ENCODE data around the gene TMEM207.

TMEM207 gene

DNA sequence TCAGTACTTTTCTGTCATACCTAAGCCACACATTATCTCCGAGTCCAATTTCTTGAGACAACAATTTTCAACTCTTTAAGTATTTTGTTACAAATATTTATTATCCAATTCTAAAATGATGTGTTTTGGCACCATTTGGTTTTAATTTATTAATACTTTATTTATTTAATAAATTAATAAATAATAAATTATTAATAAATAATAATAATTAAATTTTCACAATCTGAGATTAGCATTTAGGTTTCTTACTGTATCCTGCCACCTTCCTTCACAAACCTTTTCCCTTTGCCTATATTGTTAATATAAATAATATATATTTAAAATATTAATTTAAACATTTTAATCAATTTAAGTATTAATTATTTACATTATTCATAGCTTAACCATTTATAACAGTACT, 23.9 kb downstream of the TMEM207 start:
- Histone ChIP-seq H3K4me1 (ENCODE audit: control insufficient read depth, insufficient read depth, low read length) (no peaks in the 10 kb centered on the region), H3K9ac (ENCODE audit: low read length in 2 of 2) (no peak overlapping the region), H3K36me3 (ENCODE audit: control insufficient read depth in 2 of 2, insufficient read depth in 2 of 2, low read length in 2 of 2) (no peaks in the 10 kb centered on the region), H3K27ac (ENCODE audit: low read length) (no peak overlapping the region), H3K27me3 (ENCODE audit: control insufficient read depth in 1 of 2, insufficient read depth in 2 of 2, low read length in 2 of 2) (no peaks in the 10 kb centered on the region), H3K9me3 (ENCODE audit: control insufficient read depth in 2 of 2, low read length in 2 of 2) (no peaks in the 10 kb centered on the region), H3K4me3 (ENCODE audit: low read length in 2 of 2) (no peak overlapping the region)

- no peaks in the 10 kb centered on the region for H3K36me3 ChIP-seq (ENCODE audit: control insufficient read depth in 2 of 2, insufficient read depth in 2 of 2, low read length in 2 of 2)
- no peaks in the 10 kb centered on the region for H3K9me3 ChIP-seq (ENCODE audit: control insufficient read depth in 2 of 2, low read length in 2 of 2)
- H3K27ac ChIP-seq (ENCODE audit: low read length), result no peak overlapping the region
- H3K9ac ChIP-seq (ENCODE audit: low read length in 2 of 2), result no peak overlapping the region
- H3K27me3 ChIP-seq (ENCODE audit: control insufficient read depth in 1 of 2, insufficient read depth in 2 of 2, low read length in 2 of 2), result no peaks in the 10 kb centered on the region
- H3K4me1 ChIP-seq (ENCODE audit: control insufficient read depth, insufficient read depth, low read length), result no peaks in the 10 kb centered on the region
- H3K4me3 ChIP-seq (ENCODE audit: low read length in 2 of 2), result no peak overlapping the region
Measured at GRCh38 chr3:190424478-190425439, 24.9 kb downstream of the TMEM207 start.

- Histone ChIP-seq H3K9me3 (ENCODE audit: control insufficient read depth in 2 of 2, low read length in 2 of 2) (no peaks in the 10 kb centered on the region), H3K27me3 (ENCODE audit: control insufficient read depth in 1 of 2, insufficient read depth in 2 of 2, low read length in 2 of 2) (no peaks in the 10 kb centered on the region), H3K9ac (ENCODE audit: low read length in 2 of 2) (no peak overlapping the region), H3K4me3 (ENCODE audit: low read length in 2 of 2) (no peak overlapping the region), H3K27ac (ENCODE audit: low read length) (no peak overlapping the region), H3K4me1 (ENCODE audit: control insufficient read depth, insufficient read depth, low read length) (no peaks in the 10 kb centered on the region), H3K36me3 (ENCODE audit: control insufficient read depth in 2 of 2, insufficient read depth in 2 of 2, low read length in 2 of 2) (no peaks in the 10 kb centered on the region)
Measured at GRCh38 chr3:190424108-190424477, 25.6 kb downstream of the TMEM207 start.

GRCh38 chr3:190414297-190414696, 35.4 kb downstream of the TMEM207 start:
- H3K27me3 ChIP-seq (ENCODE audit: control insufficient read depth in 1 of 2, insufficient read depth in 2 of 2, low read length in 2 of 2), result no peaks in the 10 kb centered on the region
- no peaks in the 10 kb centered on the region for H3K9me3 ChIP-seq (ENCODE audit: control insufficient read depth in 2 of 2, low read length in 2 of 2)
- no peaks in the 10 kb centered on the region for H3K36me3 ChIP-seq (ENCODE audit: control insufficient read depth in 2 of 2, insufficient read depth in 2 of 2, low read length in 2 of 2)
- H3K27ac ChIP-seq (ENCODE audit: low read length), result no peak overlapping the region
- no peak overlapping the region for H3K4me3 ChIP-seq (ENCODE audit: low read length in 2 of 2)
- no peak overlapping the region for H3K9ac ChIP-seq (ENCODE audit: low read length in 2 of 2)
- H3K4me1 ChIP-seq (ENCODE audit: control insufficient read depth, insufficient read depth, low read length), result no peaks in the 10 kb centered on the region

DNA sequence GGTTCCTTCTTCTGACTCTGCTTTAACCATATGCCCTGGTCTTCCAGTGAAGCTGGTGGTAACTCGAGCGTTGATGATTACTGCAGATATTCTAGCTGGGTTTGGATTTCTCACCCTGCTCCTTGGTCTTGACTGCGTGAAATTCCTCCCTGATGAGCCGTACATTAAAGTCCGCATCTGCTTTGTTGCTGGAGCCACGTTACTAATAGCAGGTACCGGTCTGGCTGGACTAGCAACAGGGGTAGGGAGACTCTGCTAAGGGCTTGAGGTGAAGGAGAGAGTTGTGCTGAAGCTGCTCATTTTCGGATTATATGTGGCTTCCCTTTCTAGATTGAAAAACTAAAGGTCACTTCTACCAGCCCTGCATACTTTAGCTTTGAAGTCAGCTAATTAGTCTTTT, 45.0 kb downstream of the TMEM207 start:
- Histone ChIP-seq H3K27me3 (ENCODE audit: control insufficient read depth in 1 of 2, insufficient read depth in 2 of 2, low read length in 2 of 2) (no peaks in the 10 kb centered on the region), H3K4me3 (ENCODE audit: low read length in 2 of 2) (no peak overlapping the region), H3K36me3 (ENCODE audit: control insufficient read depth in 2 of 2, insufficient read depth in 2 of 2, low read length in 2 of 2) (no peaks in the 10 kb centered on the region), H3K27ac (ENCODE audit: low read length) (no peak overlapping the region), H3K4me1 (ENCODE audit: control insufficient read depth, insufficient read depth, low read length) (no peaks in the 10 kb centered on the region), H3K9me3 (ENCODE audit: control insufficient read depth in 2 of 2, low read length in 2 of 2) (no peaks in the 10 kb centered on the region), H3K9ac (ENCODE audit: low read length in 2 of 2) (no peak overlapping the region)

GRCh38 chr3:190401963-190402362, 47.7 kb downstream of the TMEM207 start:
- no peak overlapping the region for H3K27ac ChIP-seq (ENCODE audit: low read length)
- no peaks in the 10 kb centered on the region for H3K9me3 ChIP-seq (ENCODE audit: control insufficient read depth in 2 of 2, low read length in 2 of 2)
- H3K4me3 ChIP-seq (ENCODE audit: low read length in 2 of 2), result no peak overlapping the region
- H3K36me3 ChIP-seq (ENCODE audit: control insufficient read depth in 2 of 2, insufficient read depth in 2 of 2, low read length in 2 of 2), result no peaks in the 10 kb centered on the region
- H3K4me1 ChIP-seq (ENCODE audit: control insufficient read depth, insufficient read depth, low read length), result no peaks in the 10 kb centered on the region
- H3K9ac ChIP-seq (ENCODE audit: low read length in 2 of 2), result no peak overlapping the region
- no peaks in the 10 kb centered on the region for H3K27me3 ChIP-seq (ENCODE audit: control insufficient read depth in 1 of 2, insufficient read depth in 2 of 2, low read length in 2 of 2)

DNA sequence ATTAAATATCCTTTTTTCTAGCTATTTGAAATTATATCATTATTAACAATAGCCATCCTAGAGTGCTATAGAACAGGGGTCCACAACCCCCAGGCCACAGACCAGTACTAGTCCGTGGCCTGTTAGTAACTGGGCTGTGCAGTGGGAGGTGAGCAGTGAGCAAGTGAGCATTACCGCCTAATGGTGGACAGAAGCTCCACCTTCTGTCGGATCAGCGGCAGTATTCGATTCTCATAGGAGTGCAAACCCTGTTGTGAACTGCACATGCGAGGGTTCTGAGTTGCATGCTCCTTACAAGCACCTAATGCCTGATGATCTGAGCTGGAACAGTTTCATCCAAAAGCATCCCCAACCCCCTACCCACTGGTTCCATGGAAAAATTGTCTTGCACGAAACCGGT, 50.0 kb downstream of the TMEM207 start:
- H3K27ac ChIP-seq (ENCODE audit: low read length), result no peak overlapping the region
- H3K9me3 ChIP-seq (ENCODE audit: control insufficient read depth in 2 of 2, low read length in 2 of 2), result no peaks in the 10 kb centered on the region
- no peak overlapping the region for H3K9ac ChIP-seq (ENCODE audit: low read length in 2 of 2)
- H3K36me3 ChIP-seq (ENCODE audit: control insufficient read depth in 2 of 2, insufficient read depth in 2 of 2, low read length in 2 of 2), result no peaks in the 10 kb centered on the region
- H3K4me3 ChIP-seq (ENCODE audit: low read length in 2 of 2), result no peak overlapping the region
- H3K4me1 ChIP-seq (ENCODE audit: control insufficient read depth, insufficient read depth, low read length), result no peaks in the 10 kb centered on the region
- no peaks in the 10 kb centered on the region for H3K27me3 ChIP-seq (ENCODE audit: control insufficient read depth in 1 of 2, insufficient read depth in 2 of 2, low read length in 2 of 2)

GRCh38 chr3:190397889-190398288, 51.8 kb downstream of the TMEM207 start:
- Histone ChIP-seq H3K27me3 (ENCODE audit: control insufficient read depth in 1 of 2, insufficient read depth in 2 of 2, low read length in 2 of 2) (no peaks in the 10 kb centered on the region), H3K9me3 (ENCODE audit: control insufficient read depth in 2 of 2, low read length in 2 of 2) (no peaks in the 10 kb centered on the region), H3K27ac (ENCODE audit: low read length) (no peak overlapping the region), H3K4me1 (ENCODE audit: control insufficient read depth, insufficient read depth, low read length) (no peaks in the 10 kb centered on the region), H3K9ac (ENCODE audit: low read length in 2 of 2) (no peak overlapping the region), H3K36me3 (ENCODE audit: control insufficient read depth in 2 of 2, insufficient read depth in 2 of 2, low read length in 2 of 2) (no peaks in the 10 kb centered on the region), H3K4me3 (ENCODE audit: low read length in 2 of 2) (no peak overlapping the region)

GRCh38 chr3:190396001-190396400, 53.7 kb downstream of the TMEM207 start:
- no peak overlapping the region for H3K9ac ChIP-seq (ENCODE audit: low read length in 2 of 2)
- H3K4me3 ChIP-seq (ENCODE audit: low read length in 2 of 2), result no peak overlapping the region
- H3K36me3 ChIP-seq (ENCODE audit: control insufficient read depth in 2 of 2, insufficient read depth in 2 of 2, low read length in 2 of 2), result no peaks in the 10 kb centered on the region
- H3K27me3 ChIP-seq (ENCODE audit: control insufficient read depth in 1 of 2, insufficient read depth in 2 of 2, low read length in 2 of 2), result no peaks in the 10 kb centered on the region
- no peak overlapping the region for H3K27ac ChIP-seq (ENCODE audit: low read length)
- H3K9me3 ChIP-seq (ENCODE audit: control insufficient read depth in 2 of 2, low read length in 2 of 2), result no peaks in the 10 kb centered on the region
- no peaks in the 10 kb centered on the region for H3K4me1 ChIP-seq (ENCODE audit: control insufficient read depth, insufficient read depth, low read length)

DNA sequence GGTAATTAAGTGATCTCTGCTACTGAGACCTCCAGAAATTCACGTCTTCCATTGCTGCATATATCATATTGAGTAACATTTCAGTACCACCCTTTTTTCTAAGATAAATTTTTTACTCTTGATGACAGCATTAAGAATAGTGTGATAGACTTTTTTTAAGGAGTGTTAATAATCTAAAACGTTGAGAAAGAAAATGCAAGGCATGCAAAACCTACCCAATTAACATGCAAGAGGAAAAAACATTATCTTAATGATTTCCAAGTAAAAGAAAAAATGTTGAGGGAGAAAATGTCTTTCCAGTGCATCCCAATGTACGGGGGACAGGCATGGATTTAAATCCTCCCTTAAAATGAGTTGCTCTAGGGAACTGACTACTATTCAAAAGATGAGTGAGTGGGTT, 61.0 kb downstream of the TMEM207 start:
- H3K27ac ChIP-seq (ENCODE audit: low read length), result no peak overlapping the region
- H3K9me3 ChIP-seq (ENCODE audit: control insufficient read depth in 2 of 2, low read length in 2 of 2), result no peaks in the 10 kb centered on the region
- no peaks in the 10 kb centered on the region for H3K36me3 ChIP-seq (ENCODE audit: control insufficient read depth in 2 of 2, insufficient read depth in 2 of 2, low read length in 2 of 2)
- H3K27me3 ChIP-seq (ENCODE audit: control insufficient read depth in 1 of 2, insufficient read depth in 2 of 2, low read length in 2 of 2), result no peaks in the 10 kb centered on the region
- no peak overlapping the region for H3K9ac ChIP-seq (ENCODE audit: low read length in 2 of 2)
- no peak overlapping the region for H3K4me3 ChIP-seq (ENCODE audit: low read length in 2 of 2)
- no peaks in the 10 kb centered on the region for H3K4me1 ChIP-seq (ENCODE audit: control insufficient read depth, insufficient read depth, low read length)

DNA sequence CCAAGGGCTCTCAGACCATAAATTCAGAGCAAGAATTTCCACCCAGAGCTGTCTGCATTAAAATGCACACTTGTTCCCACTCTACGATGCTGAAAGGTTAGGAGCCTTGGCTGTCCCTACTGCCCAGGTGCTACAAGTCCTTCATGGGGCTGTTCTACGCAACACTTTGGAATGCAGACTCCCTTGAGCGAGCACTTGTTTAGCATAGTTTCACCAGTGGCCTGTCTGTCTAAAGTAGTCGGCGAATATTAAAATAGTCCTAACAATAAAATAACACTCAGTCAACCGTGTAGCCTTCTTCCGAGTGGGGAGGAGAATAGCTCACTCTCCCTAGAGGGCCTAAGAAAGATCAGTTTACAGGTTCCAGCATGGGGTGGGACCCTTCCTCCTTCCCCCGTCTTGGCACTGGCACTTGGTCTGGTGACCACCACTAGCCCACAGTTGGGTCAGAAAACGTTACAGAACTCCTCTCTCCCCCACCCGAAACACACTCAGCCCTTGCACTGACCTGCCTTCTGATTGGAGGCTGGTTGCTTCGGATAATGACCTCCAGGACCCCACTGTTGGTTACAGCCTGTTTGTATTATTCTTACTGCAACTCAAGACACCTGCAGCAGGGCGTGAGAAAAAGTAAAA, 62.0 kb downstream of the TMEM207 start, which contains the start of gene CLDN16:
TSS of gene CLDN16 (plus strand) at position 586 of the 636 bp plus-strand sequence. CDS start 167 bp downstream, outside the sequence.
- Histone ChIP-seq H3K27ac (ENCODE audit: low read length) (no peak within 1 kb of the TSS), H3K9me3 (ENCODE audit: control insufficient read depth in 2 of 2, low read length in 2 of 2) (no peaks in the 10 kb centered on the region), H3K9ac (ENCODE audit: low read length in 2 of 2) (no peak within 1 kb of the TSS), H3K4me1 (ENCODE audit: control insufficient read depth, insufficient read depth, low read length) (no peaks in the 10 kb centered on the region), H3K27me3 (ENCODE audit: control insufficient read depth in 1 of 2, insufficient read depth in 2 of 2, low read length in 2 of 2) (no peaks in the 10 kb centered on the region), H3K4me3 (ENCODE audit: low read length in 2 of 2) (no peak within 1 kb of the TSS), H3K36me3 (ENCODE audit: control insufficient read depth in 2 of 2, insufficient read depth in 2 of 2, low read length in 2 of 2) (no peaks in the 10 kb centered on the region)
